Effector memory CD4-positive, alpha-beta T cell (primary cell): ENCODE data around the gene GRIA4.

Source experiments
- DNase-seq, 3 donors: peaks; one replicate each; pipeline ENCODE4 v3.0.0-alpha.2; 2020
- H3K27ac ChIP-seq: 2 replicates; pipeline ENCODE4 v1.7.0; 2013; ENCODE audit warnings: mild to moderate bottlenecking, low read length, moderate library complexity; ENCODE audit not compliant: insufficient read depth, poor library complexity, severe bottlenecking
- H3K27me3 ChIP-seq: replicated peaks from 2 replicates; pipeline ENCODE4 v1.7.0; 2013; ENCODE audit warnings: mild to moderate bottlenecking, low read length; ENCODE audit not compliant: insufficient read depth, control insufficient read depth, poor library complexity, severe bottlenecking
- H3K36me3 ChIP-seq: 2 replicates; pipeline ENCODE4 v1.7.0; 2013; ENCODE audit warnings: mild to moderate bottlenecking, low read length, moderate library complexity; ENCODE audit not compliant: control insufficient read depth, insufficient read depth
- H3K4me1 ChIP-seq: 2 replicates; pipeline ENCODE4 v1.7.0; 2013; ENCODE audit warnings: low read length, mild to moderate bottlenecking; ENCODE audit not compliant: control insufficient read depth, insufficient read depth, poor library complexity, severe bottlenecking
- H3K4me3 ChIP-seq: 2 replicates; pipeline ENCODE4 v1.7.0; 2013; ENCODE audit warnings: low read length, low read depth, mild to moderate bottlenecking; ENCODE audit not compliant: insufficient read depth, poor library complexity, severe bottlenecking
- H3K9me3 ChIP-seq: 2 replicates; pipeline ENCODE4 v1.7.0; 2013; ENCODE audit warnings: mild to moderate bottlenecking, low read length, moderate library complexity; ENCODE audit not compliant: control insufficient read depth

The GRIA4 gene

GRCh38 chr11:105670811-105671210 lies 60.9 kb downstream of the GRIA4 start:
- Histone ChIP-seq H3K27me3 (no peaks in the 10 kb centered on the region), H3K9me3 (no peaks in the 10 kb centered on the region)
- no peak for DNase-seq

GRCh38 chr11:105673089-105673488 lies 63.2 kb downstream of the GRIA4 start:
- no peak for DNase-seq
- H3K27ac ChIP-seq: no peak overlapping the region
- no peaks in the 10 kb centered on the region for H3K27me3 ChIP-seq
- H3K4me3 ChIP-seq: no peak overlapping the region
- no peaks in the 10 kb centered on the region for H3K4me1 ChIP-seq
- no peaks in the 10 kb centered on the region for H3K9me3 ChIP-seq
- no peaks in the 10 kb centered on the region for H3K36me3 ChIP-seq

More at GRCh38 chr11:105670811-105671210, 60.9 kb downstream of the GRIA4 start:
- H3K36me3 ChIP-seq: no peaks in the 10 kb centered on the region
- no peak overlapping the region for H3K27ac ChIP-seq
- no peaks in the 10 kb centered on the region for H3K4me1 ChIP-seq
- no peak overlapping the region for H3K4me3 ChIP-seq

GRCh38 chr11:105689631-105690030 lies 79.8 kb downstream of the GRIA4 start:
- Histone ChIP-seq H3K4me3 (no peak overlapping the region), H3K36me3 (no peaks in the 10 kb centered on the region), H3K9me3 (no peaks in the 10 kb centered on the region), H3K27ac (no peak overlapping the region), H3K27me3 (no peaks in the 10 kb centered on the region), H3K4me1 (no peaks in the 10 kb centered on the region)
- DNase-seq: no peak

- H3K27me3 ChIP-seq: no peaks in the 10 kb centered on the region
- H3K36me3 ChIP-seq: no peaks in the 10 kb centered on the region
- no peaks in the 10 kb centered on the region for H3K4me1 ChIP-seq
- H3K4me3 ChIP-seq: no peak overlapping the region
- DNase-seq: no peak
- H3K27ac ChIP-seq: no peak overlapping the region
- H3K9me3 ChIP-seq: no peaks in the 10 kb centered on the region
Observed at GRCh38 chr11:105690467-105690866, 80.6 kb downstream of the GRIA4 start.

GRCh38 chr11:105693075-105693759 lies 83.3 kb downstream of the GRIA4 start:
- no peaks in the 10 kb centered on the region for H3K4me1 ChIP-seq
- no peak for DNase-seq
- no peaks in the 10 kb centered on the region for H3K36me3 ChIP-seq
- H3K9me3 ChIP-seq: no peaks in the 10 kb centered on the region
- no peak overlapping the region for H3K4me3 ChIP-seq
- no peaks in the 10 kb centered on the region for H3K27me3 ChIP-seq
- H3K27ac ChIP-seq: no peak overlapping the region

- Histone ChIP-seq H3K27me3 (no peaks in the 10 kb centered on the region), H3K4me3 (no peak overlapping the region), H3K27ac (no peak overlapping the region), H3K9me3 (no peaks in the 10 kb centered on the region), H3K36me3 (no peaks in the 10 kb centered on the region), H3K4me1 (no peaks in the 10 kb centered on the region)
- no peak for DNase-seq
Observed at GRCh38 chr11:105696000-105696399, 86.1 kb downstream of the GRIA4 start.

GRCh38 chr11:105697291-105697690 lies 87.4 kb downstream of the GRIA4 start:
- Histone ChIP-seq H3K4me3 (no peak overlapping the region), H3K36me3 (no peaks in the 10 kb centered on the region), H3K27ac (no peak overlapping the region), H3K9me3 (no peaks in the 10 kb centered on the region), H3K27me3 (no peaks in the 10 kb centered on the region), H3K4me1 (no peaks in the 10 kb centered on the region)
- DNase-seq: no peak

- Histone ChIP-seq H3K4me3 (no peak overlapping the region), H3K36me3 (no peaks in the 10 kb centered on the region), H3K27me3 (no peaks in the 10 kb centered on the region), H3K9me3 (no peaks in the 10 kb centered on the region), H3K27ac (no peak overlapping the region), H3K4me1 (no peaks in the 10 kb centered on the region)
- DNase-seq: no peak
Observed at GRCh38 chr11:105699203-105699602, 89.3 kb downstream of the GRIA4 start.

- H3K4me1 ChIP-seq: no peaks in the 10 kb centered on the region
- DNase-seq: no peak
- H3K36me3 ChIP-seq: no peaks in the 10 kb centered on the region
- no peaks in the 10 kb centered on the region for H3K27me3 ChIP-seq
- H3K4me3 ChIP-seq: no peak overlapping the region
- H3K9me3 ChIP-seq: no peaks in the 10 kb centered on the region
- H3K27ac ChIP-seq: no peak overlapping the region
Observed at GRCh38 chr11:105700271-105700670, 90.4 kb downstream of the GRIA4 start.

GRCh38 chr11:105701098-105701497 lies 91.2 kb downstream of the GRIA4 start:
- H3K4me3 ChIP-seq: no peak overlapping the region
- H3K27ac ChIP-seq: no peak overlapping the region
- H3K36me3 ChIP-seq: no peaks in the 10 kb centered on the region
- H3K27me3 ChIP-seq: no peaks in the 10 kb centered on the region
- DNase-seq: no peak
- H3K4me1 ChIP-seq: no peaks in the 10 kb centered on the region
- no peaks in the 10 kb centered on the region for H3K9me3 ChIP-seq
